GM13977 (cell line): Measurements from ENCODE around the gene KIF21B.

Experiments used
- DNase-seq: peaks from one replicate; pipeline ENCODE4 v3.0.0; 2012; ENCODE audit warnings: low spot score
- CTCF ChIP-seq: IDR thresholded peaks from 2 replicates; pipeline ENCODE4 v1.5.1; 2012; ENCODE audit warnings: mild to moderate bottlenecking, control low read depth; ENCODE audit not compliant: insufficient read depth; ENCODE audit errors: extremely low read depth, missing control alignments
- in situ Hi-C: fragments of 300-500 bp; cut with MboI; formaldehyde crosslinking; loops from one replicate; pipeline ENCODE4 v1.12.0; 2022; ENCODE audit warnings: low sequenced_read_pairs, low pct_unique_long_range_greater_than_20kb, mixed read lengths, inconsistent platforms; ENCODE audit not compliant: unreplicated experiment

Gene KIF21B

GRCh38 chr1:201002510-201002909 is 21.0 kb downstream of the KIF21B start:
- in situ Hi-C loops: no loop called here
- no peak for TF ChIP-seq CTCF
- no peak for DNase-seq

DNA sequence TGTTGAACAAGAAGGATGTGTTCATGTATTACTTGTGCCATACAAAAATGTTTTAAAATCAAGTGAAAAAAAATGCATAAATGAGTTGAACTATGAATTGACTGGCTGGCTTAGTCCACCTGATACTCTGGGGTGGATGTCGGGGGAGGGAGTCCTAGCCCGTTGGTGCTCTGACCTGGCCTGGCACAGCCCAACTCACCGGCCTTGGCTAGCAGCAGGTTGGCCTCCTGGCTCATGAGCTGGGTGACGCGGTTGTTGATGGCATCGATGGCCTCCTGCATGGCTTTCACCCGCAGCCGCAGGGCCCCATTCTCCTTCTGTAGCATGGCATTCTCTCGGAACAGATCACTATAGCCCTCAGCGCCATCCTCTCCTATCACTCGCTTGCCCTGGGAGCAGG is 21.6 kb downstream of the KIF21B start:
- TF ChIP-seq CTCF: no peak
- in situ Hi-C loops: no loop called here
- no peak for DNase-seq

DNA sequence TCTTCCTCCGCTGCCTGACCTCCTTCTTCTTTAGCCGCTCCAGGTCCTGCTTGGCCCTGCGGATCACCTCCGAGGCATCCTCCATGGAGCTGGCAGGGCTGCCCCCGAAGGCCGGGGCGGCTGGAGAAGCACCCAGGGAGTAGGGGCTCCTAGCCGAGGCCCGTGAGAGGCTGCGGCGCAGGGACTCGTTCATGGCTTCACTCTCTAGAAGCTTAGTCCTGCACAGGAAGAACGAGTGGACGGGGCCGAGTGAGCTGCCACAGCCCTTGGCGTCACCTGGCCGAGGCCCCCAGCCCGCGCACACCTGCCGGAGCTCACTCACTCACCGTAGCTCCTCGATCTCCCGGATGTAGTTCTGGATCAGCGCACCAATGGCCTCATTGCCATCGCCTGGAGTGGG is 23.1 kb downstream of the KIF21B start:
- no peak for TF ChIP-seq CTCF
- no peak for DNase-seq
- in situ Hi-C loops: no loop called here

DNA sequence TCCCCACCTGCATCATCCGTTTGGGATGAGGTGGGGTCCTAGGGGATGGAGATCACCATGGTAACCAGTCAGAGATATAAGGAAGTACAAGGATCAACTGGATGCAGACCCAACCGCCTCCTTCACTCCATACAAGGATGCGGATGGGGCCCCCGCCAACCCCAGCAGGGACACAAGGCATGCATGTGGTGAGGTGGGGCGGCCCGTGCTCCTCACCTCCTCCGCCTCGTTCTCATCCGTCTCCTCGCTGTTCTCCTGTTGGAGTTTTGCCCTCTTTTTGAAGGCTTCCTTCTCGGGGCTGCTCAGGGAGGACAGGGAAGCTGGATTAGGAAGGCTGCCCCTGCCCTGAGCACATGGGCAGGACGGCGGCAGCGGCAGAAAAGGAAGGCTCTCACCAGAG is 23.8 kb downstream of the KIF21B start:
- in situ Hi-C loops: no loop called here
- TF ChIP-seq CTCF: no peak
- DNase-seq: no peak

- DNase-seq: no peak
- TF ChIP-seq CTCF: no peak
- in situ Hi-C loops: no loop called here
Observed at GRCh38 chr1:200998323-200998722, 25.2 kb downstream of the KIF21B start.

GRCh38 chr1:200992382-200993048 is 31.0 kb downstream of the KIF21B start:
- no peak for TF ChIP-seq CTCF
- in situ Hi-C loops: no loop called here
- no peak for DNase-seq
